Stomach (tissue), 4 donors: ENCODE results near the gene PABPC3.

Experiments
- CTCF ChIP-seq, 7 experiments: fragments of 450-650 bp in 4 of 7; fragments of 200-600 bp in 3 of 7; sonication (generic) in 3 of 7; IDR thresholded peaks; one replicate each; pipeline ENCODE4 v1.5.1; 2016 to 2019; ENCODE audit warnings: antibody characterized with exemption in 7 of 7, control low read depth in 2 of 7, mild to moderate bottlenecking in 1 of 7
- EP300 ChIP-seq: sonication (generic); formaldehyde crosslinking; IDR thresholded peaks from one replicate; pipeline ENCODE4 v1.6.1; 2017; ENCODE audit warnings: antibody characterized with exemption
- POLR2A ChIP-seq, 4 donors: fragments of 450-650 bp; IDR thresholded peaks; one replicate each; pipeline ENCODE4 v1.6.1; 2016; ENCODE audit warnings: antibody characterized with exemption in 4 of 4, control low read depth in 2 of 4, mild to moderate bottlenecking in 1 of 4, moderate library complexity in 1 of 4

- TF ChIP-seq EP300 (no peak), CTCF (IDR thresholded peaks at IDR 0.05) (no peak), POLR2A (IDR thresholded peaks at IDR 0.05) (no peak)
Measured at GRCh38 chr13:25116044-25116443, 20.1 kb downstream of the PABPC3 start.
